ENCODE results near the gene FNBP1L.

DNA sequence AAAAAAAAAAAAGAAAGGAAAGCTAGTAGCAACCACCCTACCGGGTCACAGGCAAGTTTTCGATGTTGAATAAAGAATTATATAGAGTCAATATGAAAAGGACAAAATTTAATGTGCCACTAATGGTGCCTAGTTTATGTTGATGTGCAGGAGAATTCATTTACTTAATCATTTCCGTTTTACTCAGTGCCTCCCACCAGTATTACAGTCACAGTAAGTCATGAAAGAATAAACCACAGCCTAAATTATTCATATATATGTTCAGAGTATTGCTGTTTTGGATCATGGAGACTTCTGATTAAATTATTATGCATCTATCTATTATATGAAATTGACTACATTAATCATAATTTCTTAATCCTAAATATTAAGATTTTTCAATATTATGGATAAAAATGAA, 35.3 kb downstream of the FNBP1L start:
- TF ChIP-seq, protein P1, sequence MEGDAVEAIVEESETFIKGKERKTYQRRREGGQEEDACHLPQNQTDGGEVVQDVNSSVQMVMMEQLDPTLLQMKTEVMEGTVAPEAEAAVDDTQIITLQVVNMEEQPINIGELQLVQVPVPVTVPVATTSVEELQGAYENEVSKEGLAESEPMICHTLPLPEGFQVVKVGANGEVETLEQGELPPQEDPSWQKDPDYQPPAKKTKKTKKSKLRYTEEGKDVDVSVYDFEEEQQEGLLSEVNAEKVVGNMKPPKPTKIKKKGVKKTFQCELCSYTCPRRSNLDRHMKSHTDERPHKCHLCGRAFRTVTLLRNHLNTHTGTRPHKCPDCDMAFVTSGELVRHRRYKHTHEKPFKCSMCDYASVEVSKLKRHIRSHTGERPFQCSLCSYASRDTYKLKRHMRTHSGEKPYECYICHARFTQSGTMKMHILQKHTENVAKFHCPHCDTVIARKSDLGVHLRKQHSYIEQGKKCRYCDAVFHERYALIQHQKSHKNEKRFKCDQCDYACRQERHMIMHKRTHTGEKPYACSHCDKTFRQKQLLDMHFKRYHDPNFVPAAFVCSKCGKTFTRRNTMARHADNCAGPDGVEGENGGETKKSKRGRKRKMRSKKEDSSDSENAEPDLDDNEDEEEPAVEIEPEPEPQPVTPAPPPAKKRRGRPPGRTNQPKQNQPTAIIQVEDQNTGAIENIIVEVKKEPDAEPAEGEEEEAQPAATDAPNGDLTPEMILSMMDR (conservative IDR thresholded peaks at IDR 0.05), result no peak
- no peak for TF ChIP-seq ZFX (IDR thresholded peaks at IDR 0.05)

Data from C4-2B (cell line).